GM12878 (cell line): Measurements from ENCODE around the gene YPEL2. TPM values are rescaled to one million over a fixed set of nuclear protein-coding genes. Genes with fewer than 3 reads are reported as not detected.

ENCODE experiments used
- BHLHE40 ChIP-seq, 2 experiments: fragments of 450-650 bp in 1 of 2; IDR thresholded peaks; 2 replicates each; pipeline ENCODE4 v1.6.1; 2011 to 2017; ENCODE audit warnings: low read depth in 2 of 2, borderline replicate concordance in 1 of 2, improper control_type of control experiment in 1 of 2, low read length in 1 of 2, mild to moderate bottlenecking in 1 of 2
- CUX1 ChIP-seq: IDR thresholded peaks from 2 replicates; pipeline ENCODE4 v1.6.1; 2012; ENCODE audit warnings: improper control_type of control experiment, low read depth, low read length; ENCODE audit not compliant: insufficient replicate concordance
- MYC ChIP-seq: IDR thresholded peaks from 2 replicates; pipeline ENCODE4 v1.6.1; 2011; ENCODE audit warnings: mild to moderate bottlenecking, low read length, moderate library complexity, inconsistent platforms; ENCODE audit not compliant: insufficient read depth, insufficient replicate concordance, insufficient read length, severe bottlenecking
- PML ChIP-seq: IDR thresholded peaks from 2 replicates; pipeline ENCODE4 v1.6.1; 2012; ENCODE audit warnings: low read length, inconsistent platforms
- TCF7 ChIP-seq: IDR thresholded peaks from 2 replicates; pipeline ENCODE4 v1.6.1; 2014; ENCODE audit warnings: antibody characterized with exemption, borderline replicate concordance
- WRNIP1 ChIP-seq: IDR thresholded peaks from 2 replicates; pipeline ENCODE4 v1.6.1; 2011; ENCODE audit warnings: low read depth, low read length, improper control_type of control experiment, borderline replicate concordance
- polyA plus RNA-seq, 11 experiments: library from polyadenylated mRNA; depleted of rRNA in 4 of 11; unstranded in 6 of 11; stranded (reverse) in 5 of 11; fragments of >200 nt; fragmentation: Nextera tagmentation in 4 of 11; fragmentation: Illumina TruSeq in 1 of 11; extraction: Ambion mirVana in 4 of 11; extraction: Trizol in 1 of 11; gene quantifications; 1 replicate in 1 of 11; 2 replicates in 10 of 11; pipeline versions ENCODE4 v1.2.1 to v1.2.3, GENCODE V29; 2011 to 2016; ENCODE audit warnings: inconsistent platforms in 2 of 11, missing spikeins in 2 of 11, low read depth in 1 of 11
- total RNA-seq, 4 experiments: library from RNA; depleted of rRNA in 3 of 4; stranded (reverse); fragments of >200 nt in 3 of 4; fragmentation: Illumina TruSeq in 1 of 4; extraction: Trizol in 1 of 4; gene quantifications; 2 replicates each; pipeline versions ENCODE4 v1.2.1 to v1.2.3, GENCODE V29; 2013 to 2021

YPEL2 gene
- total and polyA plus RNA-seq, 10 of the 15 experiments (the other 5 are each of a cell fraction or from before 2014, with no cell fraction given): 0.11 to 8.1 (median 0.48) TPM

- TF ChIP-seq CUX1 (no peak), MYC (no peak), WRNIP1 (no peak), PML (no peak), TCF7 (no peak), BHLHE40 (IDR thresholded peaks at IDR 0.05; ENCODE audit: borderline replicate concordance in 1 of 2, low read depth in 2 of 2, low read length in 1 of 2) (no peak)
These were observed 24.4 kb downstream of the YPEL2 start (continued) for GRCh38 chr17:59355702-59356325.
